22Rv1 (cell line): ENCODE results near the gene CCNO.

Experiments used
- CTCF ChIP-seq: fragments of 450-650 bp; IDR thresholded peaks from 2 replicates; pipeline ENCODE4 v1.5.1; 2017; ENCODE audit warnings: mild to moderate bottlenecking
- ZFX ChIP-seq: fragments of 450-650 bp; IDR thresholded peaks from 2 replicates; pipeline ENCODE4 v1.6.1; 2017; ENCODE audit warnings: antibody characterized with exemption, borderline replicate concordance

GRCh38 chr5:55278778-55279177 is 45.4 kb upstream of the CCNO start:
- no peak for TF ChIP-seq CTCF
- TF ChIP-seq ZFX: no peak
